ENCODE data around the gene UNCX.
"Not testable (repeated sequence)": the region's sequence is repeated elsewhere in the genome, so short reads cannot be mapped to it uniquely, and the experiment has no call there.

Gene UNCX

DNA sequence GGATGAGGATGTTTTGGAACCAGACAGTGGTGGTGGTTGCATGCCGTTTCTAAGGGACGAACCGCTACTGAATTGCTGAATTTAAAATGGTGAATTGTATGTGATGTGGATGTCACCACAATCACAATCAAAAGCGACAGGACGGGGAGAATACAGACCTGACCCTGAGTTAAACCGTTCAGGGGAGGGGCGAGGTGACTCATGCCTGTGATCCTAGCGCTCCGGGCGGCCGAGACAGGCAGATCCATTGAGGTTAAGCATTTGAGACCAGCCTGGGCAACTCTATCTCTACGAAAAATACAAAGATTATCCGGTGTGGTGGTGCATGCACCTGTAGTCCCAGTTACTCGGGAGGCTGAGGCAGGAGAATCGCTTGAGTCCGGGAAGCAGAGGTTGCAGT, 46.4 kb downstream of the UNCX start:
- DNase-seq = no peak

DNA sequence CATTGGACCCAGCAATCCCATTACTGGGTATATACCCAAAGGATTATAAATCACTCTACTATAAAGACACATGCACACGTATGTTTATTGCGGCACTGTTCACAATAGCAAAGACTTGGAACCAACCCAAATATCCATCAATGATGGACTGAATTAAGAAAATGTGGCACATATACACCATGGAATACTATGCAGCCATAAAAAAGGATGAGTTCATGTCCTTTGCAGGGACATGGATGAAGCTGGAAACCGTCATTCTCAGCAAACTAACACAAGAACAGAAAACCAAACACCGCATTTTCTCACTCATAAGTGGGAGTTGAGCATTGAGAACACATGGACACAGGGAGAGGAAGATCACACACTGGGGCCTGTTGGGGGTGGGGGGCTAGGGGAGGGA, 47.2 kb downstream of the UNCX start:
- DNase-seq = not testable (repeated sequence)

DNA sequence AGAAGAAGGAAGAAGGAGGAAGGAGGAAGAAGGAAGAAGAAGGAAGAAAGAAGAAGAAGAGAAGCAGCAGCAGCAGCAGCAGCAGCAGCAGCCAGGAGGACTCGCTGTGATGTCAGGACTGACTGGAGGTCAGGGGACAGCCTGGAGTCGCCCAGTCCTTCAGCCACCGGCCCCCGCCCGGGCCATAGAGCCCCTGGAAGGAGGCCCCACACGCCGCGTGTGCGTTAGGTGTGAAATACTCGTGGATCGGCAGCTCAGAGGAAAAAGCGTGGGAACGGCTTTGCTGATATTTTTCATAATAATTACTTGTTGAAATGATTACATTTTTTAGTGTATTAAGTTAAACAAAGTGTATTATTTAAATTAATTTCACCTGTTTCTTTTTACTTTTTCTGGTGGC, 48.4 kb downstream of the UNCX start:
- no peak for DNase-seq

DNA sequence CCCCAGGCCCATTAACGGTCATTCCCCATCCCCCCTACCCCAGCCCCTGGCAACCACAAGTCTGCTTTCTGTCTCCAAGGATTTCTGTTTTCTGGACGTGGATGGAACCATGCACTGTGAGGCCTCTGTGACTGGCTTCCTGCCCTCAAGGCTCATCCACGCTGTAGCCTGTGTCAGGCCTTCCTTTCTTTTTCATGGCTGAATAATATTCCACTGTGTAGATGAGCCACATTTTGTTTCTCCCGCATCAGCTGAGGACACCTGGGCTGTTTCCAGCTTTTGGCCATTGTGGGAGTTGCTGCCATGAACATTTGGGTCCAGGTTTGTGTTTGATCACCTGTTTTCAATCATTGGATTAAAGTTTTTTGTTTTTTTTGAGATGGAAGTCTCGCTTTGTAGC, 50.0 kb downstream of the UNCX start:
- no peak for DNase-seq

DNA sequence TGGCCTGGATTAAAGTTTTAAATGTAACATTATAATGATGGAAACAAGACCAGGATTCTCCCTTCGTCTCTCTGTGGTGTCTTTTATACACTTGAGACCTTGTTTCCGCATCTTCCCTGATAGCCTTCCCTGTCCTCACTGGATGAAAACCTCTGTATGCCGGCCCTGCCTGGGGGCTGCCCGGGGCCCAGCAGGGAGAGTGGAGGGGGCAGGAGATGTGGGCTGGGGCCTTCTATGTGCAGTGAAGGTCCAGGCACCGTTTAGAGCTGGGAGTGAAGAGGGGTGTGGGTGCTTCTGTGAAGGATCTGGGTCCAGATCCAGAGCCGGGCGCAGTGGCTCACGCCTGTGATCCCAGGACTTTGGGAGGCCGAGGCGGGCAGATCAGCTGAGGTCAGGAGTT, 50.7 kb downstream of the UNCX start:
- no peak for DNase-seq

DNA sequence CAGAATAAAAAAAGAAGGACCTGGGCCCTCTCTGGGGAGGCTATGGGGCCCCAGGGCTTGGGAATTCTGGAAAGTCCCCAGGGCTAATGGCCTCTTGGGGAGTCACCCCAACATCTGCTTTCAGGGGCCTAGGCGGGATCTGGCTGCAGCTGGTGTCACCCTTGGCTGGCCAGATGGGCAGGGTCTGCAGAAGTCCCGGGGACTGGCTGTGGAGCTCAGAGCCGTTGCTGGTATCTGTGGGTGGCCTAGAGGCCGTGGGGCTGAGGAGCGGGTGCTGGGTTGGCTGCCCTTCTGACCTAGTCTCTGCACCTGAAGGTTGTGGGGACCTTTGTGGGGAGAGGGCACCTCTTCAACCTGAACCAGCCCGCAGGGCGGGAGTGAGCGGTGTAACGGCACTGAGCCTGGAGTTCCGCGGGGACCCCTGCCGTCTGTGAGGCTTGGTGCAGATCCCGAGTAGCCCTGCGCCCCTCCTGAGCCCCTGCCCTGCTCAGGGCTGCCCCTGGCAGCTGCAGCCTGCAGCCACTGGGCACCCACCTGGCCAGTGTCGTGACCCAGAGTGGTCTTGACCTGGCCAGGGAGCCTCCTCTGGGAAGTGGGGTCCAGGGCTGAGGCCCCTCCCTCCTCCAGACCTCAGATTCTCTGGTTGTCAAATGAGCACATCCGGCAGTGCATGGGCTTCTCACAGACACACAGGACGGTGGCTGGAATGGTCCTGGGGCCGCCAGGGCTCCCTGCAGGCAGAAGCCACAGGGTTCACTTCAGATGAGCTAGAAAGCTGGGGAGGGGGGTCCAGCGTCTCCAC, 51.5 kb downstream of the UNCX start:
- no peak for DNase-seq

DNA sequence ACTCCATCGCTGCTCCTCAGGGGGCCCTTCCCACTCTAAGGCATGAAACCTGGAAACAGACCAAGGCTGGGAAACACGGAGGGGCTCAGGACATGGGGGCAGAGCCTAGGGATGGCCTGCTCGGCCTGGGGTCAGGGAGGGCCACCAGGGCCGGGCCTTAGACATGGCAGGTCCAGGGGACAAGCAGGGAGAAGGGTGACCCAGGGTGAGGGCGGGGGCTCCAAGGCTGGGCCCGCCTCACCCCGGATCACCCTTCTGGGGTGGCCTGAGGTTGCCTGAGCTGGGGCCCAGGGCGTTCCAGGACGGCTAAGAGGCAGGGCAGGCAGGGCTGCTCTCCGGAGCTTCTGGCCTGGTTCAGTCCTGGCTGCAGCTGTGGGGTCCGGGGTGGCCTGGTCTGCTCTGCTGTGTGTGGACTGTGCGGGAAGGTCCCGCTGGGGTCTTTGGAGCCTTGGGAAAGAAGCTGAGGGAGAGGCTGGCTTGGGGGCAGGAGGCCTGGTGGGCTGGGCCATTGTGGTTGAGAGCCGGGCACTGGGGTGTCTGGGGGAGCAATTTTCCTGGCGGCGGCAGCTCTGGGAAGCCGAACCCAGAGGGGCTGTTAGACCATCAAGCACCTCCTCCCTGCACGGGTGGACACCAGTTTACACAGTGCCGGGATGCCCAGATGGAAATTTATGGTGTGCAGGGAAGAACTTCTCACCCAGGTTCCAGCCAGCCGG, 52.2 kb downstream of the UNCX start:
- DNase-seq = no peak

DNA sequence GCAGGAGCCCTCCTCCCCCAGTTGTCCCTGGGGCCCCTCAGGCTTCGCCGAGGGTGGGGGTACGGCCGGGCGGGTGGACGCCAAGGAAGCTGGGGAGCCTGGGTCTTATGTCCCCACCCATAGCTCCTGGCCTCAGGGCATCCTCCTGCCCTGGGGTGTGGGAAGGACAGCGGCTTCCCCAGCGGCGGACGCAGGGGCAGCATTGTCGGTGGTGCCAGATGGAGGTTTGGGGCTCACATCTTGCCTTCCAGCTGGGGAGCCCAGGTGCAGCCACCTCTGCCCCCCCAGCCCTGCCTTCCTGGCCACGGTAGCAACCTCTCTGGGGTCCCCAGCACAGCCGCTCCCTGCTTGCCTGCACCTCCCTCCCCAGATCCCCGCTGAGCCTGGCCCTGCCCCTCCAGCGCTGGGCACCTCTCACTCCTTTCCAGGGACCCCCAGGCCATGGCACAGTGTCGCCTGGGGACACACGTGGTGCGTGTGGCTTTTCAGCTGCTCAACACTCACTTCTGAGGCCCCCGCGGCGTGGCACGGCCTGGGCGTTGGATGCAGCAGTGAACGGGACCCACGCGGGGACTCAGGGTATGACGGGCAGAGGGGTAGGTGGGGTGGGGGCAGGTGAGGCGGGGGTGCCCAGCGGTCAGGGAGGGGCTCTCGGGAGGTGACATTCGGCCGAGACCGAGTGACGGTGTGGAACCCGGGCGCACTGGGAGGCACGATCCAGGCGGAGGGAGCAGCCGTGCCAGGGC, 53.1 kb downstream of the UNCX start:
- DNase-seq = no peak
